CD8-positive, alpha-beta memory T cell (primary cell): ENCODE data around the gene PSMA7. TPM values are rescaled to one million over a fixed set of nuclear protein-coding genes. Genes with fewer than 3 reads are reported as not detected.

Source experiments
- CTCF ChIA-PET: fragments of 350-600 bp; sonication (Branson Sonifier 250); formaldehyde crosslinking; loops from one replicate; lab custom pipeline; 2021; ENCODE audit warnings: antibody characterized with exemption; lab: Charles Lee
- POLR2A ChIA-PET: fragments of 350-600 bp; sonication (Branson Sonifier 250); formaldehyde crosslinking; loops from one replicate; lab custom pipeline; 2021; ENCODE audit warnings: antibody characterized with exemption; lab: Charles Lee
- DNase-seq, 5 donors: peaks; one replicate each; pipeline versions ENCODE4 v3.0.0 to v3.0.0-alpha.2; 2020 to 2022; ENCODE audit warnings: mixed read lengths in 1 of 5
- H3K27ac ChIP-seq: one replicate; pipeline ENCODE4 v1.7.0; 2013; ENCODE audit warnings: low read depth, mild to moderate bottlenecking, low read length, moderate library complexity
- H3K27me3 ChIP-seq: 2 replicates; pipeline ENCODE4 v1.7.0; 2013; ENCODE audit warnings: low read length, mild to moderate bottlenecking; ENCODE audit not compliant: insufficient read depth, poor library complexity, severe bottlenecking
- H3K36me3 ChIP-seq: 2 replicates; pipeline ENCODE4 v1.7.0; 2013; ENCODE audit warnings: mild to moderate bottlenecking, low read length, moderate library complexity; ENCODE audit not compliant: insufficient read depth
- H3K4me1 ChIP-seq: 2 replicates; pipeline ENCODE4 v1.7.0; 2013; ENCODE audit warnings: mild to moderate bottlenecking, low read length, moderate library complexity; ENCODE audit not compliant: insufficient read depth
- H3K4me3 ChIP-seq: 2 replicates; pipeline ENCODE4 v1.7.0; 2013; ENCODE audit warnings: mild to moderate bottlenecking, low read length
- H3K9me3 ChIP-seq: 2 replicates; pipeline ENCODE4 v1.7.0; 2013; ENCODE audit warnings: mild to moderate bottlenecking, low read length
- H3K27ac Mint-ChIP-seq, 8 donors: one replicate each; pipeline ENCODE4 v1.8.0; 2020 to 2021; ENCODE audit warnings: mixed read lengths in 8 of 8, mild to moderate bottlenecking in 6 of 8, inconsistent platforms in 3 of 8, moderate library complexity in 3 of 8
- H3K27me3 Mint-ChIP-seq, 2 donors: one replicate each; pipeline ENCODE4 v1.8.0; 2020 to 2021; ENCODE audit warnings: mixed read lengths in 2 of 2, mild to moderate bottlenecking in 1 of 2, moderate library complexity in 1 of 2
- H3K36me3 Mint-ChIP-seq, 3 donors: one replicate each; pipeline ENCODE4 v1.8.0; 2020 to 2021; ENCODE audit warnings: mixed read lengths in 3 of 3, inconsistent platforms in 1 of 3, mild to moderate bottlenecking in 1 of 3
- H3K4me1 Mint-ChIP-seq, 3 donors: one replicate each; pipeline ENCODE4 v1.8.0; 2020 to 2021; ENCODE audit warnings: mixed read lengths in 3 of 3, inconsistent platforms in 1 of 3, mild to moderate bottlenecking in 1 of 3
- H3K4me3 Mint-ChIP-seq, 7 donors: one replicate each; pipeline ENCODE4 v1.8.0; 2020 to 2021; ENCODE audit warnings: mixed read lengths in 7 of 7, mild to moderate bottlenecking in 6 of 7, moderate library complexity in 4 of 7, inconsistent platforms in 2 of 7
- H3K9me3 Mint-ChIP-seq, 5 donors: one replicate each; pipeline ENCODE4 v1.8.0; 2020 to 2022; ENCODE audit warnings: mixed read lengths in 5 of 5, mild to moderate bottlenecking in 3 of 5, moderate library complexity in 2 of 5, inconsistent platforms in 1 of 5
- polyA plus RNA-seq: library from polyadenylated mRNA; unstranded; fragments of 300-500 nt; fragmentation: Illumina TruSeq; gene quantifications from one replicate; pipeline ENCODE4 v1.2.3, GENCODE V29; 2021
- total RNA-seq, 2 experiments: library from RNA; stranded (reverse); gene quantifications; one replicate each; pipeline ENCODE4 v1.2.3, GENCODE V29; 2021

Gene PSMA7
- total and polyA plus RNA-seq, 3 experiments from 2014 or later, result 447 to 464 (median 459) TPM

DNA sequence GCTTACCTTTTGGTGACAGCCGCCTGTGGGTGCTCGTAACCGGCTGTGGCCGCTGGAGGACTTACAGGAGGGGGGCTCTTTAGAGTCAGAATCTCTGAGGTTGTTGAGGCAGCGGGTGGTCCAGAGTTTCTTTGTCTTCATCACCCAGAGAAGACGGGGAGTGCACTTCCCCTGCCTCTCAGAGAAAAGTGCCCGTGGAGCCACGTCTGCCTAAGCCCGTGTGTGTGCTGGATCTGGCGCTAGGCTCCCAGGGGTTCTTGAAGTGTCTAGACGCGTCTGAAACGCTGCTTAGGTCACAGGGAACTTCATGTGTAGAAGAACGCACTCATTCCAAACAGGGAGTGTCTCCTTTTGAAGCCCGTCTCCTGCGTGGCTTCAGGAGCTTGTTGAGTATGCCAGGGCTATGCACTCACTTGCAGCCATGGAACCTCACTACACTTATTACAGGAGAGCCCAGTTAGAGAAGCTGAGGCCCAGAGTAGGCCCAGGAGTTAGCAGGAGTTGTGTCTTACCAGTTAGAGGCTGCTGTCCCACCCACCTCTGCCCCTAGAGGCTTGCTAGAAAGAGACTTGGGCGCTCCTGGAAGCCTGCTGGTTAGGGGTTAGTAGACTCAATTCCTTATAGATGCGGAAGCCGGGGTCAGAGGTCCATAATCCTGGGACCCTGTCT is 19.6 kb downstream of the PSMA7 start:
- Mint-ChIP-seq H3K9me3 (no peaks in the 10 kb centered on the region), H3K4me3 (peak overlapping the region; percentile 82 to 93 (median 87)), H3K27ac (peak overlapping the region; percentile 68 to 98 (median 87)), H3K4me1 (peaks cover 41 to 62% (median 44%) of the 10 kb centered on the region in 3 donors), H3K36me3 (peaks cover 6 to 53% (median 10%) of the 10 kb centered on the region in 3 donors), H3K27me3 (peaks cover 0 to 3% of the 10 kb centered on the region in 2 donors)
- H3K4me3 ChIP-seq, result peak overlapping the region; percentile 25
- H3K36me3 ChIP-seq, result peaks cover 33% of the 10 kb centered on the region
- CTCF ChIA-PET, result interaction anchor here (0.8 to 1.5 kb wide), 3 partner anchors 15 to 112 kb away, joined by 3 to 4 read pairs (median 3); no protein-coding TSS in a partner anchor
- POLR2A ChIA-PET, result interaction anchor here (2.4 to 3.2 kb wide), 2 partner anchors 19 to 57 kb away, joined by 21 to 61 read pairs; partner anchors contain the start of genes PSMA7, SS18L1 and TAF4
- no peak for DNase-seq
- H3K9me3 ChIP-seq, result no peaks in the 10 kb centered on the region
- H3K4me1 ChIP-seq, result peaks cover 36% of the 10 kb centered on the region
- H3K27ac ChIP-seq, result peak overlapping the region; percentile 54
- no peaks in the 10 kb centered on the region for H3K27me3 ChIP-seq

DNA sequence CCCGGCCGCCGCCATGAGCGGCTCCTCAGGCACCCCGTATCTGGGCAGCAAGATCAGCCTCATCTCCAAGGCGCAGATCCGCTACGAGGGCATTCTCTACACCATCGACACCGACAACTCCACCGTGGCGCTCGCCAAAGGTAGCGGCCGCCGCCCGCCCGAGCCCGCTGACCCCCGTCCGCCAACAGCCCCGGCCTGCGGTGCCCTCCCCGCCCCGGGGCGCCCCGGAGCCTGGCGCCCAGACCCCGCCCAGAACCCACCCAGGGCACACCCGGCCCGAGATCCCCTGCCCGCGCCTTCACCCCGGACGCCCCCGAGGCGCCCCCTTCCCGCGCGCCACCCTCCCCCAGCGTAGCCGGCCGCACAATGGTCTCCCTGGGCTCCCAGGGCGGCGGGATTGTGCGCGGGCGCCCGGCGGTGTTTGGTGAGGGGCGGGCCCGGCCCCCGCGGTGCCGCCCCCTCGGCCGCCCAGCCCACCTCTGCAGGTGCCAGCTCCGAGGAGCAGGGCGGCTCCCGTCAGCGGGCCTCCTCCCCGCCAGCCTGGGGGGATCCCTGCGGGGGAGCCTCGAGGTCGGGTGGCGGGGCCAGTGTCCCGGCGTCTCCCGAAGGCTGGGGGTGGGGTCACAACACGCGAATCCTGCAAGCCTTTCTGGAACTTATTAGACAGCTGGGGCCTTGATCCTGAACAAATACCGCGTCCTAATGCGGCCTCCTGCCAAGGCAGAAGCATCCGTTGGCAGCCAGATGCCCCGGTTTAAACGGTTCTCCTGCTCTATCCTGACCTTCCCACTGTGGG is 20.3 kb downstream of the PSMA7 start:
- DNase-seq, result peak; percentile 29 to 64 (median 46)
- Mint-ChIP-seq H3K36me3 (peaks cover 6 to 46% (median 10%) of the 10 kb centered on the region in 3 donors), H3K9me3 (no peaks in the 10 kb centered on the region), H3K4me3 (peak overlapping the region; percentile 82 to 93 (median 87)), H3K4me1 (peaks cover 41 to 62% (median 42%) of the 10 kb centered on the region in 3 donors), H3K27ac (peak overlapping the region; percentile 68 to 98 (median 87)), H3K27me3 (peaks cover 0 to 3% of the 10 kb centered on the region in 2 donors)
- ChIA-PET POLR2A (interaction anchor here (0.9 to 3.2 kb wide), 7 partner anchors 14 to 815 kb away, joined by 3 to 61 read pairs (median 5); partner anchors contain the start of genes GID8, MTG2, PSMA7 and SS18L1), CTCF (interaction anchor here (0.8 to 2.3 kb wide), 5 partner anchors 15 to 112 kb away, joined by 3 to 9 read pairs (median 6); partner anchors contain the start of gene TAF4)
- Histone ChIP-seq H3K27ac (peak overlapping the region; percentile 54), H3K27me3 (no peaks in the 10 kb centered on the region), H3K9me3 (no peaks in the 10 kb centered on the region), H3K4me1 (peaks cover 43% of the 10 kb centered on the region), H3K4me3 (peak overlapping the region; percentile 25), H3K36me3 (peaks cover 26% of the 10 kb centered on the region)

DNA sequence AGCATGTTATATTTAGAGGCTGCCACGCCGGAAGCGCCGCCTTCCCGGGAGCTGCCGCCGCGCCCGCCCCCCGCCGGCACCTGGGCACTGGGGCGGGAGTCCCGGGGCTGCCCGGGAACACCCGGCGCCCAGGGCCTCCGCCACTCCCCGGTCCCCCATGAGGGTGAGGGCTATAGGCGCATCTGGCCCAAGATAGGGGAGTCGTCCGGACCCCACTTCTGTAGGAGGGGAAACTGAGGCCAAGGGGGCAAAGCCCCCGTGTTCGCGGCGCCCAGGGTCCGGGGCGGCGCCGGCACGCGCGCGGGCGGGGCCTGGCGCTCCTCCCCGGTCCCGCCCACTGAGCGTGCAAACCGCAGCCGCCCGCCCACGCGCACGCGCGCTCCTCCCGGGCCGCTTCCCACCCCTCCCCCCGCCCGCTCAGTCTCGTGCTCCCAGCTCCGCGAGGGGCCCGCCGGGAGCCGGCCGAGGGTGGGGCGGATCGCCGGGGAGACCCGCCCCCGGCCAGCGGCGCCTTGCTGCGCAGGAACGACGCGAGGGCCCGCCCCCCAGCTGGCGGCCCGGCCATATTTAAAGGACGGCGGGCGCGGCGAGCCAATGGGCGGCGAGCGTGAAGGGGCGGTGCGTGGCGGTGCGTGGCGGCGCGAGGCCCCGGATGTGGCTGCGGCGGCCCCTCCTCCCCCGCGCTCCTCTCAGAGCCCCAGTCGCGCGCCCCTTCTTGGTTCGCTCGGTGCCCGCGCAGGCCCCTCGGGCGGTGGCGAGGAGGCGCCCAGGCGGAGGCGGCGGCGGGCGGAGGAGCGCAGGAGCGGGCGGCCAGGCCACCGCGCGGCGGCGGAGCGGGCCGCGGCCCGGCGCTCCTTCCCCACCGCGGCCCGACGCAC is 21.2 kb downstream of the PSMA7 start, which contains the start of gene LSM14B:
Gene LSM14B (plus strand): TSS at position 700 of the 878 bp plus-strand sequence. CDS start 192 bp downstream, outside the sequence.
- peak; percentile 91 to 97 (median 96) for DNase-seq
- H3K27me3 ChIP-seq, result no peaks in the 10 kb centered on the region
- peaks cover 0 to 6% (median 5%) of the 10 kb centered on the region in 5 donors for H3K9me3 Mint-ChIP-seq
- peaks cover 52% of the 10 kb centered on the region for H3K4me1 ChIP-seq
- H3K27ac ChIP-seq, result peak within 1 kb of the TSS; percentile 76
- ChIA-PET POLR2A (interaction anchor here (0.6 to 3.2 kb wide), 8 partner anchors 14 to 816 kb away, joined by 3 to 61 read pairs (median 6); partner anchors contain the start of genes GID8, MTG2, PSMA7 and SS18L1), CTCF (interaction anchor here (1.2 to 2.3 kb wide), 5 partner anchors 14 to 113 kb away, joined by 3 to 9 read pairs (median 7); partner anchors contain the start of gene TAF4)
- peak within 1 kb of the TSS; percentile 87 to 98 (median 96) for H3K27ac Mint-ChIP-seq
- peak within 1 kb of the TSS; percentile 88 to 93 (median 90) for H3K4me3 Mint-ChIP-seq
- peaks cover 46 to 62% (median 51%) of the 10 kb centered on the region in 3 donors for H3K4me1 Mint-ChIP-seq
- H3K9me3 ChIP-seq, result no peaks in the 10 kb centered on the region
- H3K4me3 ChIP-seq, result peak within 1 kb of the TSS; percentile 60
- H3K36me3 Mint-ChIP-seq, result peaks cover 3 to 37% (median 10%) of the 10 kb centered on the region in 3 donors
- H3K36me3 ChIP-seq, result peaks cover 18% of the 10 kb centered on the region
- peaks cover 0 to 3% of the 10 kb centered on the region in 2 donors for H3K27me3 Mint-ChIP-seq

DNA sequence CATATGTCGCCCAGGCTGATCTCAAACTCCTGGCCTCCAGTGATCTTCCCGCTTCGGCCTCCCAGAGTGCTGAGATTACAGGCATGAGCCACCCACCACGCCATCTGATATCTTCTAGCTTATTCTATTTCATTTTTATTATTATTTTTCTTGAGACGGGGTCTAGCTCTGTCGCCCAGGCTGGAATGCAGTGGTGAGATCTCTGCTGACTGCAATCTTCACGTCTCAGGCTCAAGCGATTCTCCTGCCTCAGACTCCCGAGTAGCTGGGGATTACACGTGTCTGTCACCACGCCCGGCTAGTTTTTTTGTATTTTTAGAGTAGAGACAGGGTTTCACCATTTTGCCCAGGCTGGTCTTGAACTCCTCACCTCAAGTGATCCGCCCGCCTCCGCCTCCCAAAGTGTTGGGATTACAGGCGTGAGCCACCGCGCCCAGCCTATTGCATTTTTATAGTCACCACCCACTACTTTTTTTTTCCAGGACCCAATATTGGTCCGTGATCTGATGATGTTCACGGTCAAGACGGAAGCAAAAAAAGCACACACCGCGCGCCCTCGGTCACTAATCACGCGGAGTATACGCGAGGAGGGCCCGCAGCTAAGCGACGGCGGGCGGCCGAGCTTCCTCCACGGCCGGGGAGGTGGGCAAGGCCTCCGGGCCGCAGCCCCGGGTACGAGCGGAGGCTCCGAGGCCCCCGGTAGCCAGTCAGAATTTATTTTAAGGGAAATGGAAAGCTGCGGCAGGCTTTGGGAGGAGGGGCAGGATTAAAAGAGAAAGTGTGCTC is 22.0 kb downstream of the PSMA7 start:
- Mint-ChIP-seq H3K9me3 (peaks cover 0 to 6% (median 5%) of the 10 kb centered on the region in 5 donors), H3K4me3 (peak overlapping the region; percentile 88 to 91 (median 90)), H3K36me3 (peaks cover 3 to 29% (median 3%) of the 10 kb centered on the region in 3 donors), H3K27ac (peak overlapping the region; percentile 87 to 97 (median 96)), H3K27me3 (peaks cover 0 to 3% of the 10 kb centered on the region in 2 donors), H3K4me1 (peaks cover 44 to 65% (median 51%) of the 10 kb centered on the region in 3 donors)
- Histone ChIP-seq H3K9me3 (no peaks in the 10 kb centered on the region), H3K4me1 (peaks cover 57% of the 10 kb centered on the region), H3K27ac (peak overlapping the region; percentile 76), H3K36me3 (peaks cover 10% of the 10 kb centered on the region), H3K27me3 (no peaks in the 10 kb centered on the region), H3K4me3 (peak overlapping the region; percentile 60)
- ChIA-PET CTCF (interaction anchor here (1.2 to 2.3 kb wide), 6 partner anchors 15 to 112 kb away, joined by 3 to 9 read pairs (median 6); partner anchors contain the start of gene TAF4), POLR2A (interaction anchor here (0.6 to 3.2 kb wide), 9 partner anchors 11 to 1508 kb away, joined by 3 to 61 read pairs (median 5); partner anchors contain the start of genes MTG2, PSMA7, SS18L1 and TAF4)
- DNase-seq, result peak in 2 of 5 donors; percentile 7 to 53

DNA sequence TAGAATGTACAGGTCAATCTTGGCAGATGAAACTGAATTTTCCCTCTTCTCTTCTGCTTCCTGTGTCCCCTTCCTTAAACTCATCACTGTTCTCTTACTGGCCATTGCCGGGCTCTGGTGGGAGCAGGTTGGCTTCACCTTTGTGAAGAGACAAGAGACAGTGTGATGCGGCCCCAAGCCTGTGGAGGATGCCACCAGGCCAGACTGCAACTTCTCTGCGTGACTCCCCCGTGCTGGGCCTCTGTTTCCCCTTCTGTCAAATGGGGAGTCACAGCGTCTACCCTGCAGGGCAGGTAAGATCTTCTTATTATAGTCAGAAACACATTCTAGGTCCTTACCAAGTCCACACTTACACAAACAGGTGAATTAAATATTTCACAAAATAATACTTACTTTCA is 22.8 kb downstream of the PSMA7 start:
- H3K4me1 ChIP-seq, result peaks cover 57% of the 10 kb centered on the region
- H3K36me3 Mint-ChIP-seq, result peaks cover 3 to 21% (median 3%) of the 10 kb centered on the region in 3 donors
- peaks cover 45 to 69% (median 51%) of the 10 kb centered on the region in 3 donors for H3K4me1 Mint-ChIP-seq

More for the DNA sequence above, 22.8 kb downstream of the PSMA7 start:
- Histone ChIP-seq H3K27ac (no peak overlapping the region), H3K9me3 (no peaks in the 10 kb centered on the region), H3K27me3 (no peaks in the 10 kb centered on the region), H3K36me3 (peaks cover 7% of the 10 kb centered on the region), H3K4me3 (no peak overlapping the region)
- Mint-ChIP-seq H3K27ac (peak overlapping the region in 7 of 8 donors; percentile 11 to 97 (median 95)), H3K9me3 (peaks cover 0 to 13% (median 10%) of the 10 kb centered on the region in 5 donors), H3K27me3 (peaks cover 0 to 3% of the 10 kb centered on the region in 2 donors), H3K4me3 (peak overlapping the region; percentile 12 to 90 (median 44))
- ChIA-PET CTCF (interaction anchor here (1.6 to 2.3 kb wide), 5 partner anchors 15 to 109 kb away, joined by 3 to 9 read pairs (median 7); partner anchors contain the start of gene TAF4), POLR2A (interaction anchor here (0.6 to 3.2 kb wide), 3 partner anchors 10 to 1509 kb away, joined by 3 to 61 read pairs (median 4); partner anchors contain the start of gene TAF4)
- DNase-seq, result no peak
